HepG2 (cell line): ENCODE measurements around the gene PKP4. TPM values are rescaled to one million over a fixed set of nuclear protein-coding genes. Genes with fewer than 3 reads are reported as not detected.

Experiments used
- ATAC-seq: fragments of 200-7000 bp; cut with Tn5 transposase; 3 replicates; pipeline ENCODE4 v1.9.1; 2020; ENCODE audit warnings: mild to moderate bottlenecking, moderate library complexity
- BruUV-seq: library from RNA; stranded (reverse); fragments of 400-500 nt; replicated peaks from 2 replicates; lab custom pipeline; 2021; lab: Mats Ljungman, UMichigan
- CTCF ChIA-PET: fragments of 300-600 bp; formaldehyde crosslinking; extraction: SDS; loops from one replicate; lab custom pipeline; 2021; ENCODE audit warnings: low total read pairs, inconsistent platforms, low intra/inter-chr PET ratio; lab: Yijun Ruan, JAX
- POLR2A ChIA-PET: fragments of 350-600 bp; sonication (Branson Sonifier 250); formaldehyde crosslinking; loops from one replicate; lab custom pipeline; 2020; ENCODE audit warnings: antibody characterized with exemption, inconsistent platforms; lab: Yijun Ruan, JAX
- DNase-seq: peaks from one replicate; pipeline ENCODE4 v3.0.0-alpha.2; 2015; ENCODE audit warnings: low spot score
- FAIRE-seq: peaks from 3 replicates; lab custom pipeline; 2011; peaks lifted over from hg19 to GRCh38; lab: Jason Lieb, UNC
- H2AFZ ChIP-seq: one replicate; pipeline ENCODE4 v1.6.1; 2011; ENCODE audit warnings: low read length, inconsistent platforms
- H3K27ac ChIP-seq: fragments of 300-600 bp; 3 replicates; pipeline ENCODE4 v1.8.0; 2011; ENCODE audit warnings: mixed run types, mild to moderate bottlenecking, mixed read lengths, low read length, inconsistent platforms; ENCODE audit not compliant: insufficient read depth; ENCODE audit errors: extremely low read length
- H3K27me3 ChIP-seq, 2 experiments: fragments of 200-600 bp in 1 of 2; 2 replicates in 1 of 2; 3 replicates in 1 of 2; pipeline versions ENCODE4 v1.6.0 to v1.8.0; 2011; ENCODE audit warnings: low read length in 2 of 2, mild to moderate bottlenecking in 2 of 2, moderate library complexity in 2 of 2, inconsistent platforms in 1 of 2; ENCODE audit not compliant: insufficient read depth in 2 of 2, control insufficient read depth in 1 of 2
- H3K36me3 ChIP-seq, 2 experiments: fragments of 200-600 bp in 1 of 2; replicated peaks in 1 of 2; 2 replicates in 1 of 2; 3 replicates in 1 of 2; pipeline versions ENCODE4 v1.5.1 to v1.8.0; 2011; ENCODE audit warnings: low read length in 2 of 2, inconsistent platforms in 1 of 2; ENCODE audit not compliant: insufficient read depth in 2 of 2, control insufficient read depth in 1 of 2
- H3K4me1 ChIP-seq: 2 replicates; pipeline ENCODE4 v1.5.1; 2012; ENCODE audit warnings: low read length, inconsistent platforms; ENCODE audit not compliant: insufficient read depth
- H3K4me2 ChIP-seq: 2 replicates; pipeline ENCODE4 v1.6.0; 2011; ENCODE audit warnings: low read depth, low read length, inconsistent platforms
- H3K4me3 ChIP-seq, 3 experiments: fragments of 200-600 bp in 1 of 3; sonication (generic), shearing (Covaris generic) in 1 of 3; replicated peaks in 1 of 3; 2 replicates each; pipeline ENCODE4 v1.5.1; 2011 to 2016; ENCODE audit warnings: low read length in 3 of 3, inconsistent platforms in 2 of 3, low read depth in 2 of 3, mild to moderate bottlenecking in 2 of 3, control low read depth in 1 of 3, mixed read lengths in 1 of 3; ENCODE audit not compliant: insufficient read depth in 1 of 3
- H3K79me2 ChIP-seq: one replicate; pipeline ENCODE4 v1.6.1; 2011; ENCODE audit warnings: low read length, inconsistent platforms; ENCODE audit not compliant: insufficient read depth
- H3K9ac ChIP-seq: 2 replicates; pipeline ENCODE4 v1.6.0; 2011; ENCODE audit warnings: mild to moderate bottlenecking, low read depth, low read length, inconsistent platforms; ENCODE audit not compliant: insufficient read depth
- H3K9me3 ChIP-seq: 2 replicates; pipeline ENCODE4 v1.5.1; 2012; ENCODE audit warnings: mild to moderate bottlenecking, low read length
- H4K20me1 ChIP-seq: 2 replicates; pipeline ENCODE4 v1.6.0; 2011; ENCODE audit warnings: inconsistent platforms, mild to moderate bottlenecking, low read length, moderate library complexity; ENCODE audit not compliant: insufficient read depth
- ARNT2 ChIP-seq: sonication (generic); formaldehyde crosslinking; IDR thresholded peaks from 2 replicates; pipeline ENCODE4 v1.8.0; 2022; ENCODE audit warnings: mild to moderate bottlenecking, low read depth, missing genetic modification reagents, moderate library complexity
- CBX5 ChIP-seq: sonication (generic); formaldehyde crosslinking; IDR thresholded peaks from 2 replicates; pipeline ENCODE4 v1.4.0; 2020; ENCODE audit warnings: missing genetic modification reagents, borderline replicate concordance
- CHD4 ChIP-seq: fragments of 200-600 bp; sonication (generic); IDR thresholded peaks from 2 replicates; pipeline ENCODE4 v1.7.0; 2017; ENCODE audit warnings: mild to moderate bottlenecking, low read length, borderline replicate concordance
- ELF4 ChIP-seq: sonication (generic); formaldehyde crosslinking; IDR thresholded peaks from 2 replicates; pipeline ENCODE4 v1.5.0; 2020; ENCODE audit warnings: missing genetic modification reagents, mild to moderate bottlenecking, moderate library complexity, borderline replicate concordance
- KLF15 ChIP-seq: sonication (generic); formaldehyde crosslinking; IDR thresholded peaks from 2 replicates; pipeline ENCODE4 v1.8.1; 2023; ENCODE audit warnings: borderline replicate concordance, mild to moderate bottlenecking, inconsistent platforms, missing genetic modification reagents, mixed read lengths
- MAZ ChIP-seq, 2 experiments: sonication (generic) in 1 of 2; formaldehyde crosslinking in 1 of 2; IDR thresholded peaks; 2 replicates each; pipeline versions ENCODE4 v1.5.0 to v1.6.1; 2012 to 2020; ENCODE audit warnings: low read depth in 2 of 2, mild to moderate bottlenecking in 2 of 2, borderline replicate concordance in 1 of 2, improper control_type of control experiment in 1 of 2, low read length in 1 of 2, missing genetic modification reagents in 1 of 2, moderate library complexity in 1 of 2
- MLX ChIP-seq: IDR thresholded peaks from 2 replicates; pipeline ENCODE4 v1.6.1; 2016
- NPAS2 ChIP-seq: sonication (generic); formaldehyde crosslinking; IDR thresholded peaks from 2 replicates; pipeline ENCODE4 v1.8.0; 2022; ENCODE audit warnings: mild to moderate bottlenecking, missing genetic modification reagents, borderline replicate concordance
- PLRG1 ChIP-seq: fragments of 450-650 bp; conservative IDR thresholded peaks from 2 replicates; pipeline ENCODE4 v1.6.1; 2016
- SNAPC2 ChIP-seq: sonication (generic); formaldehyde crosslinking; IDR thresholded peaks from 2 replicates; pipeline ENCODE4 v1.8.1; 2022; ENCODE audit warnings: mild to moderate bottlenecking, missing genetic modification reagents
- TBX3 ChIP-seq: fragments of 450-650 bp; IDR thresholded peaks from 2 replicates; pipeline ENCODE4 v1.6.1; 2017; ENCODE audit warnings: antibody characterized with exemption, mild to moderate bottlenecking, inconsistent platforms, borderline replicate concordance
- TOE1 ChIP-seq: sonication (generic); formaldehyde crosslinking; IDR thresholded peaks from 2 replicates; pipeline ENCODE4 v1.4.0; 2020; ENCODE audit warnings: mild to moderate bottlenecking, missing genetic modification reagents
- YEATS4 ChIP-seq: sonication (generic); formaldehyde crosslinking; IDR thresholded peaks from 2 replicates; pipeline ENCODE4 v1.4.0; 2020; ENCODE audit warnings: missing genetic modification reagents, borderline replicate concordance
- ZFP36L2 ChIP-seq: sonication (generic); formaldehyde crosslinking; IDR thresholded peaks from 2 replicates; pipeline ENCODE4 v1.4.0; 2020; ENCODE audit warnings: missing genetic modification reagents
- ZNF337 ChIP-seq: sonication (generic); formaldehyde crosslinking; IDR thresholded peaks from 2 replicates; pipeline ENCODE4 v1.5.1; 2020; ENCODE audit warnings: missing genetic modification reagents, low read depth, mild to moderate bottlenecking, borderline replicate concordance
- ZNF549 ChIP-seq: sonication (generic); formaldehyde crosslinking; IDR thresholded peaks from 2 replicates; pipeline ENCODE4 v1.5.0; 2020; ENCODE audit warnings: missing genetic modification reagents
- ZNF644 ChIP-seq: IDR thresholded peaks from 2 replicates; pipeline ENCODE4 v1.6.1; 2016; ENCODE audit warnings: low read depth
- WGBS: methylation state at CpG from one replicate; pipeline ENCODE4 v1.1.6; 2017; ENCODE audit warnings: low lambda C conversion rate; 5-methylcytosine and 5-hydroxymethylcytosine counted together
- in situ Hi-C: cut with HindIII; loops from 2 replicates; pipeline ENCODE4 v1.10.0; 2017; ENCODE audit warnings: low pct_unique_long_range_greater_than_20kb; ENCODE audit not compliant: extremely low pct_ligation_motif_present
- intact Hi-C: fragments of 100-400 bp; cut with micrococcal nuclease; formaldehyde crosslinking; loops from one replicate; pipeline ENCODE4 v1.10.0; 2022; ENCODE audit not compliant: unreplicated experiment
- polyA plus RNA-seq, 8 experiments: library from polyadenylated mRNA; depleted of rRNA in 3 of 8; stranded (reverse) in 7 of 8; unstranded in 1 of 8; fragments of >200 nt; fragmentation: Illumina TruSeq in 4 of 8; extraction: Trizol in 4 of 8; gene quantifications; 2 replicates each; pipeline versions ENCODE4 v1.2.1 to v1.2.3, GENCODE V29; 2011 to 2016; ENCODE audit warnings: low read depth in 4 of 8, missing spikeins in 1 of 8, mixed read lengths in 1 of 8; ENCODE audit not compliant: insufficient read depth in 1 of 8
- total RNA-seq, 5 experiments: library from RNA; depleted of rRNA; stranded (reverse); fragments of >200 nt; fragmentation: Illumina TruSeq; extraction: Trizol; gene quantifications; 2 replicates each; pipeline ENCODE4 v1.2.3, GENCODE V29; 2016; ENCODE audit warnings: low read depth in 1 of 5
- TF ChIP-seq, protein P1 (sequence below): sonication (generic); formaldehyde crosslinking; IDR thresholded peaks from 2 replicates; pipeline ENCODE4 v1.4.0; 2020; ENCODE audit warnings: missing genetic modification reagents
- TF ChIP-seq, protein P2 (sequence below): sonication (generic); formaldehyde crosslinking; conservative IDR thresholded peaks from 2 replicates; pipeline ENCODE4 v1.4.0; 2020; ENCODE audit warnings: missing genetic modification reagents

Gene PKP4
- total and polyA plus RNA-seq, 2 of the 13 experiments (the other 11 are each of a cell fraction or from before 2014, with no cell fraction given) = 80.9 to 90.5 TPM

DNA sequence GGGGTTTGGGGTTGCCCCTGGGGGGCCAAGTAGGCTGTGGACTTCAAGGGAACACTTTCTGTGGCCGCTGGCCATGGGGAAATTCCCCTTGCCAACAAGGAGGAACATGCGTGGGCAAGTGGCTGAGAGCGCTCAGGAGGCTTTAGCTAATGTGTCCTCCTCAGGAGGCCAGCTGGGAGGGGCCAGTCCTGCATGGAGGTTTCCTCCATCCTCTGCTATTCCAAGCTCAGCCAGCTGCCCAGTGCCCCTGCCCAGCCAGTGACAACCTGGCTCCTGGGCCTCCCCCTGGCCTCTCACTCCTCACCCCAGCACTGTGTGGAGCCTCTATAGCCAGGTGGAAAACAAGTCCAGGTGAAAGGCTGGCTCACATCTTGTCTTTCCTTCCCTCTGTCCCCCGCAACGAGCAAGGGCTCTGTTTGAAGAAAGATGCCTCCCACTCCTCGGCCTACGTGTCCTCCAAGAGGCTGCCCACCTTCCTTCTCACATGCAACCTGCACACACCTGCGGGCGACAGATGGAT is 273.9 kb downstream of the PKP4 start:
- no peak overlapping the region for H3K4me2 ChIP-seq
- H3K4me1 ChIP-seq = peaks cover 20% of the 10 kb centered on the region
- no peak overlapping the region for H3K4me3 ChIP-seq
- no TSS peak for BruUV-seq
- ATAC-seq (no peak), DNase-seq (no peak), FAIRE-seq (no peak)
- in situ Hi-C loops = loop anchor here (25.0 kb wide), 1 partner anchor 268 kb away; the partner anchor contains the start of genes CCDC148 and PKP4
- no peaks in the 10 kb centered on the region for H3K9me3 ChIP-seq
- POLR2A ChIA-PET = no interaction called here
- H4K20me1 ChIP-seq = no peaks in the 10 kb centered on the region
- intact Hi-C loops = no loop called here
- 68% methylated on average over 8 of the region's 9 CpGs for WGBS
- no peak overlapping the region for H3K27ac ChIP-seq
- H3K9ac ChIP-seq = no peak overlapping the region
- TF ChIP-seq KLF15 (CRISPR knock-in tag) = no peak
- TF ChIP-seq CBX5 (CRISPR knock-in tag) = no peak
- no peak for TF ChIP-seq CHD4
- no peak for TF ChIP-seq TBX3
- TF ChIP-seq ZNF337 (CRISPR knock-in tag) = no peak
- no peak for TF ChIP-seq ZNF549 (CRISPR knock-in tag)
- TF ChIP-seq, protein P1, sequence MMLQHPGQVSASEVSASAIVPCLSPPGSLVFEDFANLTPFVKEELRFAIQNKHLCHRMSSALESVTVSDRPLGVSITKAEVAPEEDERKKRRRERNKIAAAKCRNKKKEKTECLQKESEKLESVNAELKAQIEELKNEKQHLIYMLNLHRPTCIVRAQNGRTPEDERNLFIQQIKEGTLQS = no peak
- no peak for TF ChIP-seq TOE1
- TF ChIP-seq MLX = no peak
- TF ChIP-seq ARNT2 (CRISPR knock-in tag) = no peak
- no peak for TF ChIP-seq SNAPC2 (CRISPR knock-in tag)
- no peak for TF ChIP-seq ZNF644 (CRISPR knock-in tag)
- no peak for TF ChIP-seq NPAS2 (CRISPR knock-in tag)
- no peak for TF ChIP-seq PLRG1
- no peak for TF ChIP-seq YEATS4 (CRISPR knock-in tag)
- TF ChIP-seq ZFP36L2 (CRISPR knock-in tag) = no peak
- TF ChIP-seq ELF4 (CRISPR knock-in tag) = no peak
- TF ChIP-seq MAZ (IDR thresholded peaks at IDR 0.05; ENCODE audit: borderline replicate concordance, low read depth, low read length) = no peak
- no peak for TF ChIP-seq MAZ (CRISPR knock-in tag; IDR thresholded peaks at IDR 0.05; ENCODE audit: low read depth)
- TF ChIP-seq, protein P2, sequence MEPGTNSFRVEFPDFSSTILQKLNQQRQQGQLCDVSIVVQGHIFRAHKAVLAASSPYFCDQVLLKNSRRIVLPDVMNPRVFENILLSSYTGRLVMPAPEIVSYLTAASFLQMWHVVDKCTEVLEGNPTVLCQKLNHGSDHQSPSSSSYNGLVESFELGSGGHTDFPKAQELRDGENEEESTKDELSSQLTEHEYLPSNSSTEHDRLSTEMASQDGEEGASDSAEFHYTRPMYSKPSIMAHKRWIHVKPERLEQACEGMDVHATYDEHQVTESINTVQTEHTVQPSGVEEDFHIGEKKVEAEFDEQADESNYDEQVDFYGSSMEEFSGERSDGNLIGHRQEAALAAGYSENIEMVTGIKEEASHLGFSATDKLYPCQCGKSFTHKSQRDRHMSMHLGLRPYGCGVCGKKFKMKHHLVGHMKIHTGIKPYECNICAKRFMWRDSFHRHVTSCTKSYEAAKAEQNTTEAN (CRISPR knock-in tag) = no peak
- H2AFZ ChIP-seq = no peak overlapping the region
- no peaks in the 10 kb centered on the region for H3K36me3 ChIP-seq
- H3K27me3 ChIP-seq = peaks cover 8 to 44% of the 10 kb centered on the region in 2 experiments; a peak in 4 of 5 replicates
- no peaks in the 10 kb centered on the region for H3K79me2 ChIP-seq
- CTCF ChIA-PET = no interaction called here
